Measurements from ENCODE around the gene SMG5.

DNA sequence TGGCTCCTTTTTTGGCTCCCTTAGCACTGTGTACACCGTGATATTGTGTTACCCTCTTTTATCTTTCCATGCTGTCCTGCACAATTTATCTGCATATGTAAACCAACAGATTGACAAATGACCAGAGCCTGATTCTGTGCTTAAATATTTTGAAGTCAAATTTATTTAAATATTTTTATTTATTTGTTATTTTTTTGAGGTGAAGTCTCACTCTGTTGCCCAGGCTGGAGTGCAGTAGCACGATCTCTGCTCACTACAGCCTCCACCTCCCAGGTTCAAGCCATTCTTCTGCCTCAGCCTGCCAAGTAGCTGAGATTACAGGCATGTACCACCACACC, 57.0 kb downstream of the SMG5 start:
- TF ChIP-seq POLR2A (IDR thresholded peaks at IDR 0.05): no peak
- TF ChIP-seq, protein P1, sequence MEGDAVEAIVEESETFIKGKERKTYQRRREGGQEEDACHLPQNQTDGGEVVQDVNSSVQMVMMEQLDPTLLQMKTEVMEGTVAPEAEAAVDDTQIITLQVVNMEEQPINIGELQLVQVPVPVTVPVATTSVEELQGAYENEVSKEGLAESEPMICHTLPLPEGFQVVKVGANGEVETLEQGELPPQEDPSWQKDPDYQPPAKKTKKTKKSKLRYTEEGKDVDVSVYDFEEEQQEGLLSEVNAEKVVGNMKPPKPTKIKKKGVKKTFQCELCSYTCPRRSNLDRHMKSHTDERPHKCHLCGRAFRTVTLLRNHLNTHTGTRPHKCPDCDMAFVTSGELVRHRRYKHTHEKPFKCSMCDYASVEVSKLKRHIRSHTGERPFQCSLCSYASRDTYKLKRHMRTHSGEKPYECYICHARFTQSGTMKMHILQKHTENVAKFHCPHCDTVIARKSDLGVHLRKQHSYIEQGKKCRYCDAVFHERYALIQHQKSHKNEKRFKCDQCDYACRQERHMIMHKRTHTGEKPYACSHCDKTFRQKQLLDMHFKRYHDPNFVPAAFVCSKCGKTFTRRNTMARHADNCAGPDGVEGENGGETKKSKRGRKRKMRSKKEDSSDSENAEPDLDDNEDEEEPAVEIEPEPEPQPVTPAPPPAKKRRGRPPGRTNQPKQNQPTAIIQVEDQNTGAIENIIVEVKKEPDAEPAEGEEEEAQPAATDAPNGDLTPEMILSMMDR (IDR thresholded peaks at IDR 0.05): peak in 1 of 3 donors; percentile 9

Data from breast epithelium (tissue), 3 donors.